Activated CD8-positive, alpha-beta memory T cell treated with anti-CD3 and anti-CD28 coated beads for 36 hours (primary cell): ENCODE data around the gene MYO7A. TPM values are rescaled to one million over a fixed set of nuclear protein-coding genes. Genes with fewer than 3 reads are reported as not detected.

Source experiments
- CTCF ChIA-PET: fragments of 350-600 bp; sonication (Branson Sonifier 250); formaldehyde crosslinking; loops from one replicate; lab custom pipeline; 2021; ENCODE audit warnings: antibody characterized with exemption; lab: Charles Lee
- POLR2A ChIA-PET: fragments of 350-600 bp; sonication (Branson Sonifier 250); formaldehyde crosslinking; loops from one replicate; lab custom pipeline; 2021; ENCODE audit warnings: antibody characterized with exemption; lab: Charles Lee
- total RNA-seq, 2 experiments: library from RNA; stranded (reverse); gene quantifications; one replicate each; pipeline ENCODE4 v1.2.3, GENCODE V29; 2021

Gene MYO7A
- total RNA-seq, 2 experiments from 2014 or later, result 0.06 TPM; not detected in 1

DNA sequence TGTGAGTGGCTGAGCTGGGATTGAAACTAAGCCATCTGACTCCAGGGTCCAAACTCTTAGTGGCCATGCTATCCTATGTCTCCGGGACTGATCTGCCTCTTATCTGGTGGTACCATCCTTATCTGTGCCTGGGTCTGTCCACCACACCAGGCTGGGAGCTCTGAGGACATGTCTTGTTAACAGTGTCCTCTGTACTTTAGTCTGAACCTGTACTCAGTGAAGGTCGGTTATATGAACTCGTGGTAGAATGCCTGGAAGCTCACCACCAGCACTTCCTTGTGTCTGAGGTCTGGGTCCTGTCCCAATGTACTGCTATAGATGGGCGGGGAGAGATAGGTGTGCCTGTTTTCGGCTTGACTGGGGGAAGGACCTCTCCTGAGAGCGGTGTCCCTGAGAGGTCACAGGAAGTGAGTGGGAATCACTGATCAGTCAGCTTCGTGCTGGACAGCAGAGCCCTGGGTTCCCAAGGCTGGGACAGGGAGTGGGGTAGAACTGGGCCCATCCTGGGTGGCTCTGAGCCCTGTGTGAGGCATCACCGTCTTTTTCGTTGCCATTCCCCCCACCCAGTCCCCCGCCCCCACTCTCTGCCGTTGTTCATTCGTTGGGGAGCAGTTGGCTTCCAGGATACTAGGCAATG is 8.9 kb downstream of the MYO7A start:
- CTCF ChIA-PET, result interaction anchor here (1.6 kb wide), 1 partner anchor 10 kb away, joined by 5 read pairs; no protein-coding TSS in a partner anchor
- POLR2A ChIA-PET, result no interaction called here

DNA sequence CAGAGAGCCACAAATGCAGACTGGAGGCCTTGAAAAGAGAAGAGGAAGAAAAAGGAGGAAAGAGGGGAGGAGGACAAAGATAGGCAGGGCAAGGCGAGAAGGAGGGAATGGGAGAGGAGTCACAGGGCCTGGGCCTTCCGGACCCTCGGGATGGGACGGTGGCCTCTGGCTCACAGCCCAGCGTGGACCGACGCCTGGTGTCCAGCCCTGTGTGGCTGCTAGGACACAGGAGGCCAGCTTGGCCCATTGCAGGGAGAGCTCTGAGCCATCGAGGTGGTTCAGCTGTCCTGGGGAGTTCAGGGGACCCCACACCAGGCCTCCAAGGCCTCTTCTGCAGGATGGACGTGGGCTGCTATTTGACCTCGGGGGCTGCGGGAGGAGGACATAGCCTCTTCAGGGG is 9.4 kb downstream of the MYO7A start:
- CTCF ChIA-PET, result interaction anchor here (1.6 kb wide), 1 partner anchor 10 kb away, joined by 5 read pairs; no protein-coding TSS in a partner anchor
- POLR2A ChIA-PET, result no interaction called here

DNA sequence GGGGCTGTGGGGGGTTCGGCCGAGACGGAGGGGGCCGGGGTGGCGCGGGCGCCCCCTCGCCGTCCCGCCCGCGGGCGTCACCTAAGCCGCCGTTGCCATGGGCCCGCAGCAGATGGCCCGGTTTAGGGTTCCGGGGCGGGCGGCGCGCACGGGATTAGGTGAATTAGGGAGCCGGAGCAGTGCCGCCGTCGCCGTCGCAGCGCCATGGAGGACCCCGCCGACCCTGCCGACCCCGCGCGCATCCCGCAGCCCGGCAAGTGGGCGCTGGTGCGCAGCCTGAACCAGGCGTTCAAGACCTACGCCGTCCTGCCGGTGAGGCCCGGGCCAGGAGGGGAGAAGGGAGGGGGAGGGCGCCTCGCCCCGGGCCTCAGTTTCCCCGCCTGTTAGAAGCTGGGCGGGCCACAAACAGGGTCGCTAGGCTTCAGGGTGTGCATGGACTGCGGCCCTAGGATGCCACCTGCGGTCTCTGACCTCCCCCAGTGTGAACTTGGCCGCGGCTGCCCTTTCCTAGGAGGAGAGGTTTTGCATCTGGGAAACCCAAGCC is 10.1 kb downstream of the MYO7A start:
- ChIA-PET POLR2A (no interaction called here), CTCF (no interaction called here)

DNA sequence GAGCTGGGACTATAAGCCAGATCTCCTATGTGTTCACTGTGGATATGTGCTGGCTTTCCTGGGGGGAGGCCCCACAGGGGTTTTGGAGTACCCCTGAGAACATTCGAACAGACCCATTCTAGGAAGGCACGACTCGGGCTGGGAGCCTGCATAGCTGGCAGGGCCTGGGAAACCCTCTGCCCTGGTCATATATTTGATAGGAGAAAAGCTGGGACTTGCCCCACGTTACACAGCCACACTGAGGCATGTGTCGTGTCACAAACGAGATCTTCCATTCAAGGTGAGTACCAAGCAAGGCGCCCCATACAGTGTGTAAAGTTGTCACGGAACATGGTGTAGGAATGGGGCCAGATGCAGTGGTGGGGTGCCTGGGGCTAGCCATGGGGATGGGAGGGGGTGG is 11.2 kb downstream of the MYO7A start:
- CTCF ChIA-PET, result interaction anchor here (1.6 kb wide), 1 partner anchor 12 kb away, joined by 5 read pairs; the partner anchor contains the start of gene MYO7A
- POLR2A ChIA-PET, result no interaction called here

DNA sequence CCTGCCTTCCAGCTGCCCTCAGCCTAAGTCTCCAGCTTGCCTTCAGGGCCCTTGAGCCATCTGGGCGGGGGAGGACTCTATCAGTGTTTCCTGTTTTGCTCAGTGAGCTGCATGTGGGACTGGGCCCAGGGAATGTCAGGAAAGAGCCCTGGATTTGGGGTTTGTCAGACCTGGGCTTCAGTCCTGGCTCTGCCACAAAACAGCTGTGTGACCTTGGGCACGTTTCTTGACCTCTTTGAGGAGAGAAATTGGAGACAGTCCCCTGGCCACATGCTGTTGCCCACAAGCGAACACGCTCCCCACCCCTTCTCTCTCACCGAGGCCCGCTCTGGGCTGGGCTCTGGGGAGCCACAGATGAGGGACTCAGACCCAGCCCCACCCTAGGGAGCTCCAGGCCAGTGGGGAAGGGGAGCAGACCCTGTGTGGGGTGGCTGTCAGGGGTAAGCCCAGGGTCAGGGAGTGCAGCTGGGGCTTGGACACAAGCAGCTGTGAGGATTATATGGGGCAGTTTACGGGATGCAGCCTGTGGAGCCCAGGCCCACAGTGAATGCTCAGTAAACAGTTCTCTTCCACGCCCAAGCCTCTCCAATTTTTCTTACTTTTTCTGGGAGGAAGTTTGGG is 12.3 kb downstream of the MYO7A start:
- ChIA-PET CTCF (interaction anchor here (1.6 kb wide), 1 partner anchor 13 kb away, joined by 5 read pairs; the partner anchor contains the start of gene MYO7A), POLR2A (no interaction called here)

DNA sequence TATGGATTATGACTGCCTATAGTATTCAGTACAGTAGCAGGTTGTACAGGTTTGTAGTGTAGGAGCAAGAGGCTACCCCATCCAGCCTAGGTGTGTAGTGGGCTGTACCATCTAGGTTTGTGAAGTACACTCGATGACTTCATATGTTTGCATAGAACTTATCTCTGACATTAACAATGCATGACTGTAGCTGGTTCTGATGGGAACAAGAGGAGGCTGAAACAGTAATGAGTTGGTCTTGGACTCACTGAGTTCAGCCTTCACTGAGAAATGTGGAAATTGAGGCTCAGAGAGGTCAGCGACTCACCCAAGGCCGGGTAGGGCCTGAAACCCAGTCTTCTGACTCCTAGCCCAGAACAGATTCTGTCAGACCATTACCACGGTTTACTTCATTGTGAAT is 13.0 kb downstream of the MYO7A start:
- POLR2A ChIA-PET, result no interaction called here
- CTCF ChIA-PET, result interaction anchor here (1.9 kb wide), 1 partner anchor 14 kb away, joined by 6 read pairs; no protein-coding TSS in a partner anchor

DNA sequence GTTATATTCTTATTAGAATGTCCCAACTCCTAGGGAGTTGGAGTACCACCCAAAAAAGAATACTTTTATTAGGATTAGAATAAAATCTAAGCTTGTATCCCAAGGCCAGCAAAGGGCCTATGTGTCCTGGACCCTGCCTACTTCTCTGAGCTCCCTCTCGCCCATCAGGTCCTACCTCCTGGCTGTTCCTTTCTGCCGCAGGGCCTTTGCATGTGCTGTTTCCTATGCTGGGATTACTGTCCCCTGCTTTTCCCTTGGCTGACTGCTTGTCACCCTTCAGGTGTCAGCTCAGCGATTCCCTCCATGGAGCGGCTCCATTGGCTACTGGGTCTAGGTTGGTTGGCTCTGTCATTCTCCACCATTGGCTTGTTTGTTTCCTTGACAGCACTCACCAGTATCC is 13.4 kb downstream of the MYO7A start:
- CTCF ChIA-PET, result interaction anchor here (1.9 kb wide), 1 partner anchor 14 kb away, joined by 6 read pairs; no protein-coding TSS in a partner anchor

DNA sequence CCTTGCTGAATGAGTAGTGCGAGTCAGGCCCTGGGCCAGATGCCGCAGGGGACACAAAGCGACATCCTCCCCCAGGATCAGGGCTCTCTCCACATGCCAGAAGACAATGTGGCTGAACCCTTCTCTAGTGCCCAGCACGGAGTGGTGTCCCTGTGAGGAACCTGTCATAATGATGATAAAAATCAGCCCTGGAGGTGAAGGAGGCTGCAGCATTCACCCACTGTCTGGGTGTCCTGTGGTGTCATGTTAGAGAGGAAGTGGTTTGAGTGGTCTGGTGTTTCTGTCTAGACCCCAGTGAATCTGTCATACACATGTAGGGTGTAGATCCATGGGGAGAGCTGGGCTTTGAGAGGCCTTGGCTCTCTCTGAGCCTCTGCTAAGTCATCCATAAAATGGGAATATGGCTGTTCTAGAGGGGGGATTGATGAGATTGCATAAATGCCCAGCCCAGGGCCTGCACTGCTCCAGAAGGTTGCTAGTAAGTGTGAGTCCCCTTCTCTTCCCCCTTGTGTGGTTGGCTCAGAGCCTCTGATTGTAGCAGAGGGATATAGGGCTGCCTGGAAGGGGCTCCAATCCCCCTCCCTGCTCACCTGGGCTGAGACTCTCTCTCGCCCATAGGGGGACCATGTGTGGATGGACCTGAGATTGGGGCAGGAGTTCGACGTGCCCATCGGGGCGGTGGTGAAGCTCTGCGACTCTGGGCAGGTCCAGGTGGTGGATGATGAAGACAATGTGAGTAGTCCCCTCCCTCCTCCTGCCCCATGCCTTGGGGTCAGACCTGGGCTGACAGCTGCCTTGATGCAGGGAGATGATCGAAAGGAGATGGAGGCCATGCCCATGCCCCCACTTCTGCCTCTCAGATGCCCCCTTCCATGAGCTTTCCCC is 14.3 kb downstream of the MYO7A start:
- ChIA-PET POLR2A (no interaction called here), CTCF (interaction anchor here (1.9 kb wide), 1 partner anchor 15 kb away, joined by 6 read pairs; no protein-coding TSS in a partner anchor)

More for the DNA sequence above, 13.4 kb downstream of the MYO7A start:
- POLR2A ChIA-PET, result no interaction called here

DNA sequence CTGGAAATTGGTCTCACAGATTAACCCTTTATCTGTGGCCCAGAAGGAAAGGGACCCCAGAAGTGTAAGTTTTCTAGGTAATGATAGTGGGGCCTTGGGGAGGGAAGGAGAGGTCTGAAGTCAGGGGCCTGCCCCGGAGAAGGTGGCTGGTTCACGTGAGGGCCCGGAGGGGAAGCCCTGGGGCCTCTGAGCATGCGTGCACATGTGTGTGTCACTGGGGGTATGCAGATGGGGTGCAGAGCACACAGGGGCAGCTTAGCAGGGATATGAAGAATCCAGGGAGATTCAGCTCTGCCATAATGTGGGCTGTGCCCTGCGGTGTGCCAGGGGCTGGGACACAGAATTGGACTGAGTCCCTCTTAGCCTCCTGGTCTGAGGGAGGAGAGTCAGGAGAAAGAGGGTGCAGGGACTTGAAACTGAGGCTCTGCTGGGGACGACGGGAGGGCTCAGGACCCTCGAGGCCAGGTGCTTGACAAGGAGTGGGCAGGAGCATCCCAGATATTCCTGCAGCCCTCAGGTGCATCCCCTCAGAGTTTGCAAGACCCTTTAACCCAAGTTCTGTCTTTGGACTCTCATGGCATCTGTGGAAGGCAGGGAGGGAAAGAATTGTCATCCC is 15.5 kb downstream of the MYO7A start:
- CTCF ChIA-PET, result no interaction called here
- POLR2A ChIA-PET, result no interaction called here

DNA sequence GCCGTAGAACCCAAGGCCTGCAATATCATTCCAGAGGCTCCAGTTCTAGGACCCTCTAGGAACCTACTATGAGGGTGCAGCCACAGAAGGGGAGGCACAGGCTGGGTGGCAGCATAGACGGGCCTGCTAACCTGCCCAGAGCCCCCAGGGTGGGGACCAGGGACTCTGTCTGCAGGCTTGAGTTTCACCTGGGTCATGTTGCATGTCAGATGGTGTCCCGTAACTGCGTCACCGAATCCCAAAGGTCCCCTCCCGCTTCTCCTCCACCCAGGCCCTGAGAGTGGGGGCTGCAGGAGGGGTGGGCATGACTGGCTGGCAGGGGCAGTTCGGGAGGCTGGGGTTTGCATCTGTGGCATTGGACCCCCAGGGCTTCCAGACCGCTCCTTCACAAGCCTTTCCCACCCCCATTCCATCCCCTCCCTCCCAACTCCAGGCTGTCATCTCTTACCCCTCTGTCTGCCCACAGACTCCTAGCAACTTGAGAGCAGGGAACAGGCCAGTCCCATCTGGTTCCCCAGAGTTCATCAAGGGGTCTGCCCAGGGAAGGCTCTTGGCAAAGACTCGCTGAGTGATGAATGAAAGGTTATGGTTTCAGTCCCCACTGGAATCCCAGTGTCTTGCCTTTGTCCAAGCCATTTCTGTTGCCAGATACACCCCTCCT is 16.3 kb downstream of the MYO7A start:
- CTCF ChIA-PET, result interaction anchor here (1.3 kb wide), 1 partner anchor 17 kb away, joined by 5 read pairs; no protein-coding TSS in a partner anchor
- POLR2A ChIA-PET, result no interaction called here

DNA sequence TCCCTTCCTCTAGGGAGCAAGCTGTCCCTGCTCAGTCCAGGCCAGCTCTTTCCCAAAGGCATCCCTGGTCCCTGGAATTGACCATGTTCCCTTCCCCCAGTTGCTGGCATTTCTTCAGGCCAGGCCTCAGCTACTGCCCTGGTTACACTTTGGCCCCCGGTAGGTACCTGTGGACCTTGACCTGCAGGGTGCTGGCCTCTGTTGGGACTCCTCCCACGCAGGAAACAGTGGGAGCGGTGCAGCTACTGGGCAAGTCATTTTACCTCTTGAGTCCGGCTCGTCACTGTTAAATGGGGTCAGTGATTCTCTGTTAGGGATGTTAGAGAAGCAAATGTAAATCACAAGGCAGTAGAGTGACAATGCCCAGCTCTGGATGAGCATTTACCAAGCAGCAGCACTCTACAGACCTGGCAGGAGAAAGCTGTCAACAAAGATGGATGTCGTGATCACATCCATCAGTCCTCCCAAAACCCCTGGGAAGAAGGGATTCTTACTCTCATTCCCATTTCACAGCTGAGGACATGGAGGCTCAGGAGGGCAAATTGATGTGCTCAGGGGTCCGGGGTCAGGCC is 16.9 kb downstream of the MYO7A start:
- ChIA-PET POLR2A (no interaction called here), CTCF (interaction anchor here (1.3 kb wide), 1 partner anchor 18 kb away, joined by 5 read pairs; no protein-coding TSS in a partner anchor)

DNA sequence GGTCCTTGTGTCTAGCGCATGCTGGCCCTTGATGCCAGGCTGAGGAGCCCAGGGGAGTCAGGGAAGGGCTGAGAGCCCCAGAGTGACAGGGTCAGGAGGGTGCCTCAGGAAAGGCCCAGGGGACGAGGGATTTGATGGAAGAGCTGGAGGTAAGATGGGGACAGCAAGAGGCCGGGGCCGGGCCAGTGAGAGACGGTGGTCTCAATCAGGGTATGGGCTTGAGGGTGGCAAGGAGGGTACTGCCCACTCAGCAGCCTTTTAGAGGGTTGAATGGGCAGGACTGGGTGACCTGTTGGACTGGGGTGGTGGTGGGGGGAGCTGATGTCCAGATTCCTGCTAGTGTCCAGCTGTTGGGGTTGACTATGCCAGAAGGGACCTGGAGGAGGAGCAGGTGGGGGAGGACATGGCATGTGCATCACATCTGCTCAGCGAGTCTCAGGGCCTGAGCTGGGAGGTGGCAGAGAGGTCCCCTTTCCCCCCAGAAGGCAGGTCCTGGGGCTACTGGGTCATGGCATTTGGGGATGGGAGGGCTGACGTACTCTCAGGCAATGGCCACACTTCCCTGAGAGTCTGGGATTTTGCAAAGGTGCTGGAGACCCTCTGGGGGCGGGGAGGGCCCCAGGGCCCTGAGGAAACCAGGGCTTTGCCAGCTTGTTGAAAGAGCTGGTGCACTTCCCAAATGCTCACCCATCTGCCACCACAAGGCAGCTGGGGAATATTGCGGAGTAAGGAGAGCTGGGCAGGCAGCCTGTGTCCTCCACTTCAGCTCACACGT is 18.4 kb downstream of the MYO7A start:
- POLR2A ChIA-PET, result no interaction called here
- CTCF ChIA-PET, result interaction anchor here (1.3 kb wide), 1 partner anchor 19 kb away, joined by 5 read pairs; the partner anchor contains the start of gene MYO7A

DNA sequence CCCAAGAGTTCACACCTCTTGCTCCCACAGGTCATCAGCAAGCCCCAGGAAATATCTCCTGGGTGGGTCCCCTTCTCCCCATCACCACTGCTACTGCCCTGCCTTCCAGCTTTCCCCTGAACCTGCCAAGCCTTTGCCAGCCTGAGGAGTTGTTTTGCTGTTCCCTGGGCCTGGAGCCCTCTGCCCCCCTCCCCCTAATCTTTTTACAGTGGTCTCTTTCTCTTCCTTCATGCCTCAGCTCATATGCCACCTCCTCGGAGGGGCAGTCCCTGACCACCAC is 18.9 kb downstream of the MYO7A start:
- ChIA-PET POLR2A (no interaction called here), CTCF (interaction anchor here (1.3 kb wide), 1 partner anchor 19 kb away, joined by 5 read pairs; the partner anchor contains the start of gene MYO7A)

DNA sequence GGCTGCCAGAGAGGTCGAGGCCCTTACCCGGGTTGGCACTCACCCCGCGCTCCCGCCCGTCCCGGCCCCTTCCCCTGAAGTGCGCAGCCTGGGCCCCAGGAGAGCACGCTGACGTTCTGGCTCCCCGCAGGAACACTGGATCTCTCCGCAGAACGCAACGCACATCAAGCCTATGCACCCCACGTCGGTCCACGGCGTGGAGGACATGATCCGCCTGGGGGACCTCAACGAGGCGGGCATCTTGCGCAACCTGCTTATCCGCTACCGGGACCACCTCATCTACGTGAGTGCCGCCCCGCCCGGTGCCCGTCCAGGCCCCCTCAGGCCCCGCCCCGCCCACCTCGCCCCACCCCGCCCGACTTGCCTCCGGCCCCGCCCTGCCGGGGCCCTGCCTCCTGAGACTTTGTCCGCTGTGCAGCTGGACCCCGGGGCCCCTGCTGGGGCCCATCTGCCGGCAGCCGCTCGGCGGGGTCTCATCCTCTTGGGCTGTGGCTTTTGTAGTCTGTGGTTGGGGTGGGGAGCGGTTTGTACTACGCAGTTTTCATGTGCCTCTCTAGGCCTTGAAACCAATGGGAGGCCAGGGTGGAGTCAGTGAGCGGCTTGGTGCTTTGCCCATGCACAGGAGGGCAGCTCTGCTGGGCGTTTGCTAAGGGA is 19.7 kb downstream of the MYO7A start:
- POLR2A ChIA-PET, result no interaction called here
- CTCF ChIA-PET, result interaction anchor here (0.6 kb wide), 1 partner anchor 591 kb away, joined by 3 read pairs; no protein-coding TSS in a partner anchor

DNA sequence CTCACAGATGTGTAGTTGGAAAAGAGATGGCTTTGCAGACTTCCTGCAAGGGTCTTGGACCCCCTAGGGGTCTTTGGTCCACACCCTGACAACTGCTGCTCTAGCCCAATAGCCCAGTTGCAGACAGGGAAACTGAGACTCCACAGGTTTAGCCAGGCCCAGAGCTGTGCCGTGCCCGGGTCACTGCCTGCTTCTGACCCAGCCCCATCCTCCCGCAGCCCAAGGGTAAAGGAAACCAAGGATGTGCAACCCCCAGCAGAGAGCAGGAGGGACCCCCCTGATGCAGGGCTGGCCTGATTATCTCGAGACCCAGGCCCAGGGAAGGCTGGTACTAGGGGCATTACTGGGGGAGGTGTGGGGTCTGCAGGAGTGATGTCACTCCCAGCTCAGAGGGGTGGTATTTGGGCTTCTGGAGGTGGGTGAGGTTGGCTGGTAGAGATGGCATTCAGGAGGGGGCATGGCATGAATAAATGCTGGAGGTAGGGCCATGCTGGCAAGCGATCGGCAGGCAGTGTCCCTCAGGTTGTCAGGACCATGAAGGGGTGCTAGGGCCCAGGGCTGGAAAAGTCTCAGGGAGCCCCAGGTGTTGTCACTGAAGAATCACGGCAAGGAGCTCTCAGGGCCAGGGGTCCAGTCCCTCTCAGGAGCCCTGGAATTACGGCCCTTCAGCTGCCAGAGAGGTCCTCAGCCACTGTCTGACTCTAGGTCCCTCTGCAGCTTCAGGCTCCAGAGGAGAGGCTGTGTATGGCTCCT is 21.1 kb downstream of the MYO7A start:
- ChIA-PET CTCF (interaction anchor here (1.0 to 2.0 kb wide), 3 partner anchors 19 to 39 kb away, joined by 3 to 8 read pairs (median 4); partner anchors contain the start of gene MYO7A), POLR2A (no interaction called here)
